ENCODE data around the gene SLC38A11. TPM values are rescaled to one million over a fixed set of nuclear protein-coding genes. Genes with fewer than 3 reads are reported as not detected.
"Not testable (repeated sequence)": the region's sequence is repeated elsewhere in the genome, so short reads cannot be mapped to it uniquely, and the experiment has no call there.

SLC38A11 gene
- total RNA-seq, 1 experiment from 2014 or later, result not detected

GRCh38 chr2:164882276-164882675 is 73.0 kb downstream of the SLC38A11 start:
- no peak for DNase-seq (ENCODE audit: extremely low read depth, low read depth)

GRCh38 chr2:164881524-164881923 is 73.8 kb downstream of the SLC38A11 start:
- no peak for DNase-seq (ENCODE audit: extremely low read depth, low read depth)

DNA sequence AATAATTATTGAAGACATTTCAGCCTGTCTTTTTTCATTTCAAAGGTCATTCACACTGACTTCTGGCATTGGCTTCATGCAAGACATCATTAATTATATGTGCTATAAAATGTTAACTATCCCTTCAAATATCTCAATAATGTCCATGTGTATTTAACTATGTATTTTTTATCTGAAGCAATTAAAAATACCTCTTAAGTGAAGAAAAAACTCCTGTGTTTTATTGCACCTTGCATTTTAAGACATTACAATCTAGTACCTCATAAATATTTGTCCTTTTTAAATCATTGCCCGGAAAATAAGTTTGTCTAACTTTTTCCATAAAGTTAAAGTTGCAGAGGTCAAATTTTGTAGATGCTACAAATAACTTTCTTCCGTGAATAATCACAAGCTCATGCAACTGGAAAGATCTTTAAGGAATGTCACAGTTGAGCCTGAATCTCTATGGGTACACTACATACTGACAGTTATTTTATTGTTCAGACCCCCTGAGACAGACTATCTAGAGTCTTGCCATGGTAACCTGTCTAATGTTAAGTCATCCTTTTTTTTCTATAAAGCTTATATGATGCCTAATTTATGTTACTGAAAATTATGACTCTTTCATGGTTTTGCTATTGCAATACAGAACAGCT is 75.3 kb downstream of the SLC38A11 start:
- DNase-seq (ENCODE audit: extremely low read depth, low read depth), result no peak

- DNase-seq (ENCODE audit: extremely low read depth, low read depth), result no peak
Observed at GRCh38 chr2:164877927-164878326, 77.4 kb downstream of the SLC38A11 start.

DNA sequence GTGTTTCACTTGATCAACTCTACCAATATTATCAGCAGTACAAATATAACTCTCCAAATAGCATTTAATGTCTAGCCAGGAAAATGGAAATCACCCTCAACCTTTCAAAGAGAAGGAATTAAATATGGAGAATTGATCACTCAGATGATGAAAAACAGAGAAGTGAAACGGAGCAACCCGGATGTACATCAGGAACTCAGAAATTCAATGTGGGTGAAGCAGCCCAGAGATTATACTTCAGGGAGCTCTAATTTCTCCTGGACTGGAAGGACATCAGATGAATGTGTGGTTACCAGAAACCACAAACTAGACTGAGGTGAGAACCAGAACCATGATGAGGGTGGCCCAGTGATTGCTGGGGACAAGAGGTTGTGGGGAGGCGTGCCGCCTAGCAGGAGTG is 78.2 kb downstream of the SLC38A11 start:
- DNase-seq (ENCODE audit: extremely low read depth, low read depth), result no peak

DNA sequence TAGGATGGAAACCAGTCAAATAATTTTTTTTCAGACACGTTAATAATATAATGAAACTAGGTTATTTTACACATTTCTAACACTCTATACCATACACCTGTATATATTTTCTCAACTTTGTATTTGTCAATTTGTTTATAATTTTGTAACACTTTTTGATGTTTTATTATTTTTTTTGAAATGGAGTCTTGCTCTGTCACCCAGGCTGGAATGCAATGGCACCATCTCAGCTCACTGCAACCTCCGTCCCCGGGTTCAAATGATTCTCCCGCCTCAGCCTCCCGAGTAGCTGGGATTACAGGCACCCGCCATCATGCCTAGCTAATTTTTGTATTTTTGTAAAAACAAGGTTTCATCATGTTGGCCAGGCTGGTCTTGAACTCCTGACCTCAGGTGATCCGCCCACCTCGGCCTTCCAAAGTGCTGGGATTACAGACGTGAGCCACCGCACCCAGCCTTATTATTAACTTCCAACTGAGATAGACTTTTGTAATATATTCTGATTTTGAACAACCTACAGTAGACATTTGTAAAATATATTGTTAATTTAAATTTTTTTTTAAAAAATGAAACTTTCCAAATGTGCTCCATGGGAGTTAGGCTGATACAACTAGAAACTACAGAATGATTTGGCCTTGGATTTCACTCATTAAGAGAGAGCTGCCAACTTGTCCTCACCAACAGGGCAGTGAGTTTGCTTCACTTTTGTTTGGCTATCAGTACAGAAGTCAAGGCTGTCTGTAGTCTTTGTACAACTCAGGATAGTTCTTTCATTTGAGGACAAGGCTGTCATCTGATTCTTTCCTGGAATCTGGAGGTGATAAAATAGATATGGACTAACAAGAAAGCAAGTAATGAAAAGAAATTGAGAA is 79.8 kb downstream of the SLC38A11 start:
- no peak for DNase-seq (ENCODE audit: extremely low read depth, low read depth)

GRCh38 chr2:164873210-164873908 is 82.0 kb downstream of the SLC38A11 start:
- DNase-seq (ENCODE audit: extremely low read depth, low read depth), result no peak

- no peak for DNase-seq (ENCODE audit: extremely low read depth, low read depth)
Observed at GRCh38 chr2:164871404-164871803, 83.9 kb downstream of the SLC38A11 start.

GRCh38 chr2:164869420-164869772 is 85.9 kb downstream of the SLC38A11 start:
- no peak for DNase-seq (ENCODE audit: extremely low read depth, low read depth)

DNA sequence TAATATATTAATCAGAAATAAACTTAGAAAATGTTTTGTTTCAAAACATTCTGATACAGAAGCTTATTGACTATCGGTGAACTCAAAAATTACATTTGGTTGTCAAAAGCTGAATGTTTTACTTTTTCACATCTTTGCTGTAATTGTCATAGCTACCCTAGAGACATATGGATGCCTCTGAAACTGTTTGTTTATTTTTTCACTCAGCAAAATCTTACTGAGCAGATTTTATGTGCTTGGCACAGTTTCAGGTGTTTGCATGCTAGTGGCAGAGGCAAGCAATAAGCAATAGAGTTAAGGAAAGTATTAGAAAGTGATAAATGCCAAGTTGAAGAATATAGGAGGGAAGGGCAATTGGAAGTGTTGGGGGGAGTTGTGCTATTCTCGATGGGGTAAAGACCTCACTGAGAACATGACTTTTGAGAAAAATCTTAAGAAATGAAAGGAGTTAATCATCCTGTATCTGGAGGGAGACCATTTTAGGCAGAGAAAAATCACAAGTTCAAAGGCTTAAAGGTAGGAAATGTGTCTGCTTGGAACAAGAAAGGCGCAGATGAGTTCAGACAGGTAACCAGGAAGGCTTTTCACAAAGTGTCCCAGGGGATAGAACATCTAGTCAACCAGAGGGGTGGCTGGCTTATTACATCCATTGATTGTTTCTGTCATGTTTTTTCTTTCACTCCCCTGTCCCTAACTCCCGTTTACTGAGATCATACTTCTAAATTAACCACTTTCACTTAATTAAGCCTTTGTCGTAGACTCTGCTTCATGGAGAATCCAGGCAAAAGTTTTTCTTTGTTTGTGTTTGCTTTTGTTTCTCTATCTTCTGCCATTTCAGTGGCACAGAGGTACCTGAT is 86.5 kb downstream of the SLC38A11 start:
- no peak for DNase-seq (ENCODE audit: extremely low read depth, low read depth)

DNA sequence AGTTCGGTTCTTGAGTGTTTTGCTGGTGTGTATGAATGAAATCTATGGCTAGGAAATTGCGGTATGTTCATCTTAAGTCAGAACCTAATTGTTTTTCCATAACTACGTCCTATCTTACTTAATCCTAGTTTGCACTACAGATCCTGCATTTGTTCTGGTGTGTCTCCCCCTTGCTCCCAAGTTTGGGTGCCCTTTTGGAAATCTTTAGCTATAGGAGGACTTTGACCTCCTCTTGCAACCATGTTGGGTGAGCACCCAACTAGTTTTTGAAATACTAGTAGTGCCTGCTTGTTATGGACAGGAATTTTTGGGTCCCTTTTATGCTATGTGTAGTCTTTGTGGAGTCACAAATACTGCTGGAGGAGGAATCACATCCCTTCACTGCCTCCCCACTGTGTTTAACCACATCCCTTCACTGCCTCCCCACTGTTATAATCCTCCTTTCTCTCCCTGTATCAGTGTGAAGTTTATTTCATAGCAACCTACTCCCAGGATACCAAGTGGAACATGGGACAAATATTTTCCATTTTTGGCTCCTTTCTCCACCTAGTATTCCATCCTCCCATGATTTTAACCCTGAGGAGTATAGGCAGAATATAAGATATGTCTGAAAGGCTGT is 87.4 kb downstream of the SLC38A11 start:
- DNase-seq (ENCODE audit: extremely low read depth, low read depth), result no peak

DNA sequence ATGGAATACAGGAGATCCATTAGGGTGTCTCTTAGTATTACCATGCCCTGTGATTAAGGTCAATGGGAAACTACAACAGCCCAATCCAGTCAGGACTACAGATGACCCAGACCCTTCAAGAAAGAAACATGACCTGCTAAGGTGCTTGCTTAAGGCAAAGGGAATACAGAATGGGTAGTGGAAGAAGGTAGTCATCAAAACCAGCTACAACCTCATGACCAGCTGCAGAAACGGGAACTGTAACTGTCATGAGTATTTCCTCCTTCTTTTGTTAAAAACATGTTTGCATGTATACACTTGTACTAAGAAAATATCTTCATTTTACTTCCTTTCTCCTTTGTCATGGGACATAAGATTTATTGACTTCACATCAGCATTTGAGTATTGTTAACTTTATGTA is 88.9 kb downstream of the SLC38A11 start:
- DNase-seq (ENCODE audit: extremely low read depth, low read depth), result not testable (repeated sequence)

GRCh38 chr2:164860694-164861042 is 94.7 kb downstream of the SLC38A11 start:
- DNase-seq (ENCODE audit: extremely low read depth, low read depth), result no peak

DNA sequence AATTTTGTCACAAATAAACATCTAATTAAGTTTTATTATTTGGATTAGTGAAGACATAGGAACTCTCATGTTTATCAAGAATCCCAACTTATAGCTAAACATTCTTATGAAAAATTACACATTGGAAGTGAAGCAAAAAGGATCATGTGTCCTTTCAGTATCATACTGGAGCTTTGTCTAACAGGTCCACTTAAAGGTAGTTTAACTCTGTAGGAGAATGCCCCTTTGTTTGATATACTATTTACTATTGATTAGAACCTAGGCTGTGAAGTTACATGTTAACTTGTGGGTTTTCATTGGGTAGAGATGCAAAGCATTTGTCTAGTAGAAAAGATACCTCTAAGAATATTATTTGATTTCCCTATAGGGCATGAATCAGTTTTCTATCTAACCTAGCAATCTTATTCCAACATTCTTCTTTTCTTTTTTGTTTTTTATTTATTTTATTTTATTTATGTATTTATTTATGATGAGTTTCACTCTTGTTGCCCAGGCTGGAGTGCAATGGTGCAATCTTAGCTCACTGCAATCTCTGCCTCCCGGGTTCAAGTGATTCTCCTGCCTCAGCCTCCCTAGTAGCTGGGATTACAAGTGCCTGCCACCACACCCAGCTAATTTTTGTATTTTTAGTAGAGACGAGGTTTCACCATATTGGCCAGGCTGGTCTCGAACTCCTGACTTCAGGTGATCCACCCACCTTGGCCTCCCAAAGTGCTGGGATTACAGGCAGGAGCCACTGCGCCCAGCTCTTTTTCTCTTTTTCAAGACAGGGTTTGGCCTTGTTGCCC is 95.2 kb downstream of the SLC38A11 start:
- not testable (repeated sequence) for DNase-seq (ENCODE audit: extremely low read depth, low read depth)

GRCh38 chr2:164859251-164859818 is 96.0 kb downstream of the SLC38A11 start:
- DNase-seq (ENCODE audit: extremely low read depth, low read depth), result no peak

GRCh38 chr2:164852086-164852485 is 103.2 kb downstream of the SLC38A11 start:
- no peak for DNase-seq (ENCODE audit: extremely low read depth, low read depth)

- DNase-seq (ENCODE audit: extremely low read depth, low read depth), result no peak
Observed at GRCh38 chr2:164850235-164850634, 105.1 kb downstream of the SLC38A11 start.

DNA sequence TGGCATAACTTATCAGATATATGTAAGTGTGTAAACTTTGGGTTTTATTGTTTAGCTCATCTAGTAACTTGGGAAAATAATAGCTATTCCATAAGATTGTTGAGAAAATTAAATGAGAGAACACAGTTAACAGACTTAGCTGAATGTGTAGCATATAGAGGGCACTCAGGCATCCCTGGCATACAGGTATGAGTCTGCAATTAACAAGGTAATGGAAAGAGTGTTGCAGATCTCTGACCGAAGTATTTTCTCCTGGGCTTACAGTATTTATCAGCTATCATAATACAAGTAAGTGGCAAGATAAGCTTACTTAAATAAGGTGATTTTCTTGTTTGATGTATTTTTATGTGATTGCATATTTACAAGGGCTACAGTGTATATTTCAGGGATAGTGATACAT is 105.8 kb downstream of the SLC38A11 start:
- DNase-seq (ENCODE audit: extremely low read depth, low read depth), result no peak

Measured in NCI-H460 (cell line).